Fibroblast of mammary gland (primary cell): ENCODE results near the gene RPL18.

Experiments used
- DNase-seq: peaks from one replicate; pipeline ENCODE4 v3.0.0-alpha.2; 2010; ENCODE audit warnings: low read depth
- H3K4me3 ChIP-seq: 2 replicates; pipeline ENCODE4 v1.5.1; 2011; ENCODE audit warnings: low read depth, mild to moderate bottlenecking, low read length, moderate library complexity; ENCODE audit not compliant: control insufficient read depth
- TF ChIP-seq, protein P1 (sequence below): conservative IDR thresholded peaks from 2 replicates; pipeline ENCODE4 v1.5.1; 2011; ENCODE audit warnings: low read depth, low read length, inconsistent platforms; ENCODE audit not compliant: control insufficient read depth, insufficient read depth

The RPL18 gene

DNA sequence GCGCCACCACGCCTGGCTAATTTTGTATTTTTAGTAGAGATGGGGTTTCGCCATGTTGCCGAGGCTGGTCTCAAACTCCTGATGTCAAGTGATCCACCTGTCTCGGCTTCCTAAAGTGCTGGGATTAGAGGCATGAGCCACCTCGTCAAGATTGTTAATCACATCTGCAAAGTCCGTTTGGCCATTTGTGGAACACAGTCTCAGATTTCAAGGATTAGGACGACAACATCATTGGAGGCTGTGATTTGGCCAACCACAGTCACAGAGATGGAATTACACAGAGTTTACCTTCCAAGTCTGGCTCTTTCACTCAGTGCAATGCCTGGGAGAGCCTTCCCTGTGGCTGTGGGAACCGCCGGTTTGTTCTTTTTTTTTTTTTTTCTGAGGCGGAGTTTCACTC lies 49.2 kb downstream of the RPL18 start:
- DNase-seq, result peak; percentile 65
- no peak overlapping the region for H3K4me3 ChIP-seq
- TF ChIP-seq, protein P1, sequence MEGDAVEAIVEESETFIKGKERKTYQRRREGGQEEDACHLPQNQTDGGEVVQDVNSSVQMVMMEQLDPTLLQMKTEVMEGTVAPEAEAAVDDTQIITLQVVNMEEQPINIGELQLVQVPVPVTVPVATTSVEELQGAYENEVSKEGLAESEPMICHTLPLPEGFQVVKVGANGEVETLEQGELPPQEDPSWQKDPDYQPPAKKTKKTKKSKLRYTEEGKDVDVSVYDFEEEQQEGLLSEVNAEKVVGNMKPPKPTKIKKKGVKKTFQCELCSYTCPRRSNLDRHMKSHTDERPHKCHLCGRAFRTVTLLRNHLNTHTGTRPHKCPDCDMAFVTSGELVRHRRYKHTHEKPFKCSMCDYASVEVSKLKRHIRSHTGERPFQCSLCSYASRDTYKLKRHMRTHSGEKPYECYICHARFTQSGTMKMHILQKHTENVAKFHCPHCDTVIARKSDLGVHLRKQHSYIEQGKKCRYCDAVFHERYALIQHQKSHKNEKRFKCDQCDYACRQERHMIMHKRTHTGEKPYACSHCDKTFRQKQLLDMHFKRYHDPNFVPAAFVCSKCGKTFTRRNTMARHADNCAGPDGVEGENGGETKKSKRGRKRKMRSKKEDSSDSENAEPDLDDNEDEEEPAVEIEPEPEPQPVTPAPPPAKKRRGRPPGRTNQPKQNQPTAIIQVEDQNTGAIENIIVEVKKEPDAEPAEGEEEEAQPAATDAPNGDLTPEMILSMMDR, result no peak

DNA sequence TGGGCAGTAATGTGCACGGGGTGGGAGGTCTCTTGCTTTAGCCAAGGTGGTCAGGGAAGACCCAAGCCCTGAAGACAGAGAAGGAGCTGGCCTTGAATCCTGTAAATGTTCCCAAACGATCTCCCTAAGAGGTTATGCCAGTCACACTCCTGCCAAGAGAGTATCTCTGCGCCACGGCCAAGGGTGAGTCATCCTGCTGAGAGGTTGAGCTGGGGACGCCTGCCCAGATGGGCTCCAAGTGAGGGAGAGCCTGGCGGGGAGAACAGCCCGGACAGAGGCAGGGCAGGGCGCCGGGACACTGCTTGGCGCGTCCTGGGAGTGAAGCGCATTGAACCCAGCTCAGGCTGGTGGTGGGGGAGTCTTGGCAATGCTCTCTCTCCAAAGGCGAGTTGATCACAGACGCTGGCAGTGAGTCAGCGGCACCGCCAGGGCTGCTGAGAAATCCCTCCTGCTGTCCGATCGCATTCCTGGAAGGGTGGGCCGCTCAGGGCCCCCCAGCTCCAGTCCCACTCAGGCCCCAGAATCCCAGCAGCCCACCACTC lies 50.6 kb downstream of the RPL18 start:
- peak overlapping the region; percentile 12 for H3K4me3 ChIP-seq
- TF ChIP-seq, protein P1, result no peak

More for the DNA sequence above, 50.6 kb downstream of the RPL18 start:
- peak; percentile 91 for DNase-seq
